Prostate gland (tissue), 2 donors: ENCODE results near the gene DNMT1. TPM values are rescaled to one million over a fixed set of nuclear protein-coding genes. Genes with fewer than 3 reads are reported as not detected.
"Not testable (repeated sequence)": the region's sequence is repeated elsewhere in the genome, so short reads cannot be mapped to it uniquely, and the experiment has no call there.

Experiments
- DNase-seq: peaks from one replicate; pipeline ENCODE4 v3.0.0-alpha.2; 2019; ENCODE audit warnings: low spot score
- H3K27ac ChIP-seq, 2 donors: fragments of 200-600 bp; sonication (generic); 2 replicates each; pipeline ENCODE4 v1.5.1; 2017 to 2019
- H3K27me3 ChIP-seq: fragments of 200-600 bp; sonication (generic); replicated peaks from 2 replicates; pipeline ENCODE4 v1.5.1; 2019; ENCODE audit not compliant: insufficient read depth
- H3K36me3 ChIP-seq, 2 donors: fragments of 200-600 bp; sonication (generic); 1 replicate in 1 of 2; 2 replicates in 1 of 2; pipeline versions ENCODE4 v1.5.1 to v1.8.1; 2017 to 2019
- H3K4me1 ChIP-seq: fragments of 200-600 bp; sonication (generic); replicated peaks from 2 replicates; pipeline ENCODE4 v1.5.1; 2019
- H3K4me3 ChIP-seq, 2 donors: fragments of 200-600 bp; sonication (generic); 2 replicates each; pipeline ENCODE4 v1.5.1; 2017 to 2019
- H3K9me3 ChIP-seq: fragments of 200-600 bp; sonication (generic); 2 replicates; pipeline ENCODE4 v1.5.1; 2017
- CTCF ChIP-seq, 4 experiments: fragments of 200-600 bp in 2 of 4; fragments of 450-650 bp in 2 of 4; sonication (generic) in 2 of 4; IDR thresholded peaks; 1 replicate in 3 of 4; 2 replicates in 1 of 4; pipeline ENCODE4 v1.5.1; 2016 to 2019; ENCODE audit warnings: antibody characterized with exemption in 4 of 4, mild to moderate bottlenecking in 2 of 4, moderate library complexity in 2 of 4
- POLR2A ChIP-seq: fragments of 450-650 bp; IDR thresholded peaks from one replicate; pipeline ENCODE4 v1.6.1; 2016; ENCODE audit warnings: antibody characterized with exemption, mild to moderate bottlenecking
- POLR2AphosphoS5 ChIP-seq: sonication (generic); formaldehyde crosslinking; IDR thresholded peaks from one replicate; pipeline ENCODE4 v1.6.1; 2017; ENCODE audit warnings: antibody characterized with exemption
- WGBS: methylation state at CpG from one replicate; pipeline ENCODE4 v1.1.5; 2018; 5-methylcytosine and 5-hydroxymethylcytosine counted together
- intact Hi-C: fragments of 100-400 bp; cut with DNase I; formaldehyde crosslinking; loops from one replicate; pipeline ENCODE4 v1.14.2; 2022
- total RNA-seq, 2 donors: library from RNA; depleted of rRNA; stranded (reverse); fragments of >200 nt; gene quantifications; one replicate each; pipeline ENCODE4 v1.1.0, GENCODE V29; 2016

The DNMT1 gene
- total RNA-seq, result 10 to 100 TPM; 29.9 to 50.0 TPM

DNA sequence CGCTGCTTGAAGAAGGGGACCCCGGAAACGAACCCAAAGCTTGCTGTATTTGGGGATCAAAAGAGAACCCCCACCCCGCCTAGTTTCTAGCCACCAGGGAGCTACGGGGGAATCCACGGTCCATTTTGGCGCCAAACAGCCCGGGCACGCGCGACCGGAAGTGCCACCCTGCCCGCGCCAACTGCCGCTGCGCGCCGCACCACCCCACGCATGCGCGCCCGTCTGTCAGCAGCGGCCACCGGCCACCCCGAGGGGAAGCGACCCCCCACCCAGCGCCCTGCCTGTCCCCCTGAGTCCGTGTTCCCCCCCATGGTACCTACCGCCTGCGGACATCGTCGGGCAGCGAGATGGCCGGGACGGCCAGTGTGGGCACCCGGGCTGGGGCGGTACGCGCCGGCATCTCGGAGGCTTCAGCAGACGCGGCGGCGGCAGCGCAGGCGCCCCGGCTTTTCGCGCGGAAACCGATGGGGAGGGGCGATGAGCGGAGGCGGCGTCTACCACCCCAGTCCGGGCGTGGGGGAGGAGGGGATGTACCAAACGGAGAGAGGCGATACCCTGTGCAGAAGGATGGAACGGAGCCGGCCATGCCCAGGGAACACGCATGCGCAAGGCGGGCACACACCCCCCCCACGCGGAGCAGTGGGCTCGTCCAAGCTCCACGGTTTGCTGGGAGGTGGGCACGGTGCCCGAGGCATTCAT, at the start of gene DNMT1:
TSS of gene DNMT1 (minus strand) at position 454 of the 699 bp plus-strand sequence. CDS start at position 400, 54 bp downstream.
- Histone ChIP-seq H3K27ac (peak within 1 kb of the TSS; percentile 81 to 88), H3K27me3 (no peaks in the 10 kb centered on the region), H3K4me3 (peak within 1 kb of the TSS; percentile 60 to 88), H3K9me3 (no peaks in the 10 kb centered on the region), H3K4me1 (peaks cover 5% of the 10 kb centered on the region), H3K36me3 (no peaks in the 10 kb centered on the region)
- WGBS, result under 1% methylated on average over 67 of the region's 71 CpGs
- TF ChIP-seq POLR2AphosphoS5 (peak; percentile 88), POLR2A (peak; percentile 35), CTCF (IDR thresholded peaks at IDR 0.05) (peak in 2 of 4 experiments; percentile 4 to 7)
- intact Hi-C loops, result loop anchor here (2.0 kb wide), 1 partner anchor 56 kb away; no protein-coding TSS in a partner anchor
- peak; percentile 91 for DNase-seq

DNA sequence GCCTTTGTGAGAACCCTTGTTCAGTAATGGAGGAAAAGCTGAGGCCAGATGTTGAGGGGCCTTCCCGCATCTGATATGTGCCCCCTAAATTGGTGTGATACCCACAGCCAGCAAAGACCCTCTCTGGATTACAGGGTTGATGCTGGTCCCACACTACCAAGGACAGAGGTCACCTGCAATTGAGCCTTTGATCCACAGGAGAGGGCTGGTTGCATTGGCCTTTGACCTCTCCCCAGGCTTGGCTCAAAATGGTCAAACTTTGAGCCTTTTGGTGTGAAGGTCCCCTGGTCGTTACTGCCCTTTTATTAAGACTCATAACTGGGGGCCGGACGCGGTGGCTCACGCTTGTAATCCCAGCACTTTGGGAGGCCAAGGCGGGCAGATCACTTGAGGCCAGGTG, 48.9 kb upstream of the DNMT1 start:
- intact Hi-C loops, result no loop called here
- no peak overlapping the region for H3K4me3 ChIP-seq

GRCh38 chr19:10241826-10242449, 47.2 kb upstream of the DNMT1 start:
- WGBS, result 95% methylated on average over 10 of the region's 11 CpGs

More for the DNA sequence above, 48.9 kb upstream of the DNMT1 start:
- H3K9me3 ChIP-seq, result no peaks in the 10 kb centered on the region
- H3K36me3 ChIP-seq, result no peaks in the 10 kb centered on the region
- H3K27me3 ChIP-seq, result no peaks in the 10 kb centered on the region
- H3K4me1 ChIP-seq, result no peaks in the 10 kb centered on the region
- no peak for TF ChIP-seq POLR2AphosphoS5
- no peak for TF ChIP-seq CTCF (IDR thresholded peaks at IDR 0.05)
- TF ChIP-seq POLR2A, result no peak
- H3K27ac ChIP-seq, result no peak overlapping the region
- DNase-seq, result no peak
- 98% methylated on average over 7 of the region's 7 CpGs for WGBS

GRCh38 chr19:10238172-10238783, 43.5 kb upstream of the DNMT1 start:
- H3K27me3 ChIP-seq, result no peaks in the 10 kb centered on the region
- no peaks in the 10 kb centered on the region for H3K4me1 ChIP-seq
- no peak for TF ChIP-seq POLR2A
- TF ChIP-seq POLR2AphosphoS5, result peak; percentile 13
- TF ChIP-seq CTCF (IDR thresholded peaks at IDR 0.05), result no peak
- WGBS, result 39% methylated on average over 11 of the region's 12 CpGs
- H3K27ac ChIP-seq, result peak overlapping the region in 1 of 2 donors; percentile 5
- H3K36me3 ChIP-seq, result no peaks in the 10 kb centered on the region
- DNase-seq, result no peak
- H3K4me3 ChIP-seq, result no peak overlapping the region
- H3K9me3 ChIP-seq, result no peaks in the 10 kb centered on the region
- intact Hi-C loops, result no loop called here

More at GRCh38 chr19:10241826-10242449, 47.2 kb upstream of the DNMT1 start:
- H3K27ac ChIP-seq, H3K9me3 ChIP-seq, H3K4me3 ChIP-seq, H3K4me1 ChIP-seq, intact Hi-C loops, DNase-seq, H3K27me3 ChIP-seq, H3K36me3 ChIP-seq: not testable (repeated sequence)

- intact Hi-C loops, result no loop called here
- Histone ChIP-seq H3K27ac (peak overlapping the region in 1 of 2 donors; percentile 5), H3K4me3 (no peak overlapping the region), H3K9me3 (no peaks in the 10 kb centered on the region), H3K4me1 (no peaks in the 10 kb centered on the region), H3K36me3 (no peaks in the 10 kb centered on the region), H3K27me3 (no peaks in the 10 kb centered on the region)
- WGBS, result 76% methylated on average over 6 of the region's 6 CpGs
- TF ChIP-seq POLR2A (no peak), CTCF (IDR thresholded peaks at IDR 0.05) (no peak), POLR2AphosphoS5 (no peak)
- DNase-seq, result no peak
Observed at GRCh38 chr19:10237702-10238101, 42.9 kb upstream of the DNMT1 start.

DNA sequence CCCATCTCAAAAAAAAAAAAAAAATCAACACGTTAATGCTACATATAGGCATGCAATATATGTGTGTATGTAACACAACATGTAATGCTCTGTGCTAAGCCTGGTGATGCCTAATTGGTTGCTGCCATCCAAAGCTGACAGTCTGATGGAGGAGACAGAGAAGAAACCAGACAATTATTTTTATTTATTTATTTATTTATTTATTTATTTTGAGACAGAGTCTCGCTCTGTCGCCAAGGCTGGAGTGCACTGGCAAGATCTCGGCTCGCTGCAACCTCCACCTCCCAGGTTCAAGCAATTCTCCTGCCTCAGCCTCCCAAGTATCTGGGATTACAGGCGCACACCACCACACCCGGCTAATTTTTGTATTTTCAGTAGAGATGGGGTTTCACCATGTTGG, 40.7 kb upstream of the DNMT1 start:
- H3K36me3 ChIP-seq, H3K27me3 ChIP-seq, H3K9me3 ChIP-seq, H3K4me1 ChIP-seq, intact Hi-C loops, DNase-seq, H3K4me3 ChIP-seq: not testable (repeated sequence)
- WGBS, result 95% methylated on average over 7 of the region's 7 CpGs
- peak overlapping the region; percentile 28 to 44 for H3K27ac ChIP-seq
